Thoracic aorta (tissue), 2 donors: Measurements from ENCODE around the gene OR13A1. TPM values are rescaled to one million over a fixed set of nuclear protein-coding genes. Genes with fewer than 3 reads are reported as not detected.
"Not testable (repeated sequence)": the region's sequence is repeated elsewhere in the genome, so short reads cannot be mapped to it uniquely, and the experiment has no call there.

Source experiments
- ATAC-seq: fragments of 150-250 bp; one replicate; pipeline ENCODE4 v1.8.0; 2017; ENCODE audit warnings: low read depth; ENCODE audit not compliant: insufficient number of reproducible peaks, low FRiP score
- DNase-seq: peaks from one replicate; pipeline ENCODE4 v3.0.0-alpha.2; 2020; ENCODE audit warnings: low spot score
- H3K27ac ChIP-seq, 2 donors: fragments of 200-600 bp; sonication (generic); 1 replicate in 1 of 2; 2 replicates in 1 of 2; pipeline ENCODE4 v1.5.1; 2016; ENCODE audit warnings: mild to moderate bottlenecking in 2 of 2, moderate library complexity in 2 of 2
- H3K27me3 ChIP-seq: fragments of 200-600 bp; sonication (generic); replicated peaks from 2 replicates; pipeline ENCODE4 v1.6.0; 2016; ENCODE audit warnings: mild to moderate bottlenecking; ENCODE audit not compliant: insufficient read depth
- H3K36me3 ChIP-seq: fragments of 200-600 bp; sonication (generic); one replicate; pipeline ENCODE4 v1.5.1; 2016
- H3K4me1 ChIP-seq, 2 donors: fragments of 200-600 bp; sonication (generic); 1 replicate in 1 of 2; 2 replicates in 1 of 2; pipeline versions ENCODE4 v1.5.1 to v1.6.0; 2016; ENCODE audit warnings: low read depth in 2 of 2, mild to moderate bottlenecking in 1 of 2; ENCODE audit not compliant: control insufficient read depth in 1 of 2
- H3K4me3 ChIP-seq: fragments of 200-600 bp; sonication (generic); 2 replicates; pipeline ENCODE4 v1.5.1; 2016; ENCODE audit warnings: mild to moderate bottlenecking
- H3K9me3 ChIP-seq: fragments of 200-600 bp; sonication (generic); 2 replicates; pipeline ENCODE4 v1.5.1; 2016
- total RNA-seq, 2 donors: library from RNA; depleted of rRNA; stranded (reverse); fragments of >200 nt; gene quantifications; one replicate each; pipeline versions ENCODE4 v1.1.0 to v1.2.3, GENCODE V29; 2016
- TF ChIP-seq, protein P1 (sequence below): fragments of 200-600 bp; sonication (generic); IDR thresholded peaks from one replicate; pipeline ENCODE4 v1.5.1; 2019; ENCODE audit warnings: antibody characterized with exemption

The OR13A1 gene
- total RNA-seq, 2 donors from 2014 or later, result 0.85 TPM; not detected in 1

DNA sequence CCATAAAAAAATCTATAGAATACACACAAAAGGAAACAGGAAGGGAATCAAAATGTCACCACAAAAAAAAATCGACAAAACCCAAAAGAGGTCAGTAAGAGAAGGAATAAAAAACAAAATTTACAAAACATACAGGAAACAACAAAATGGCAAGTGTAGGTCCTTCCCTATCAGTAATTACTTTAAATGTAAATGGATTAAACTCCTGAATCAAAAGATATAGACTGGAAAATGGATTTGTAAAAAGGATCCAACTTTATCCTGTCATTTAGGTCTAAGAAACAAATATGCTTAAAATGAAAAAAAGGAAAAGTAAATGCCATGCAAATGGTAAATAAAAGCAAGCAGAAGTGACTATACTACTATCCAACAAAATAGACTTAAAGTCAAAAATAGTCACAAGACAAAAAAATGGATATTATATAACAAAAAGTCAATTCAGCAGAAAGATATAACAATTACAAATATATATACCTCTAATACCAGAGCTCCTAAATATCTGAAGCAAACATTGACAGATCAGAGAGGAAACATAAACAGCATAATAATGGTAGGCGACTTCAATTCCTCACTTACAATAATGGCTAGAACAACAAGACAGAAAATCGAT lies 2.0 kb downstream of the OR13A1 start:
- ATAC-seq, result no peak
- no peak overlapping the region for H3K4me3 ChIP-seq
- H3K36me3 ChIP-seq, result no peaks in the 10 kb centered on the region
- H3K4me1 ChIP-seq, result no peaks in the 10 kb centered on the region
- no peak overlapping the region for H3K27ac ChIP-seq
- H3K27me3 ChIP-seq, result no peaks in the 10 kb centered on the region
- no peaks in the 10 kb centered on the region for H3K9me3 ChIP-seq
- DNase-seq, result no peak
- TF ChIP-seq, protein P1, sequence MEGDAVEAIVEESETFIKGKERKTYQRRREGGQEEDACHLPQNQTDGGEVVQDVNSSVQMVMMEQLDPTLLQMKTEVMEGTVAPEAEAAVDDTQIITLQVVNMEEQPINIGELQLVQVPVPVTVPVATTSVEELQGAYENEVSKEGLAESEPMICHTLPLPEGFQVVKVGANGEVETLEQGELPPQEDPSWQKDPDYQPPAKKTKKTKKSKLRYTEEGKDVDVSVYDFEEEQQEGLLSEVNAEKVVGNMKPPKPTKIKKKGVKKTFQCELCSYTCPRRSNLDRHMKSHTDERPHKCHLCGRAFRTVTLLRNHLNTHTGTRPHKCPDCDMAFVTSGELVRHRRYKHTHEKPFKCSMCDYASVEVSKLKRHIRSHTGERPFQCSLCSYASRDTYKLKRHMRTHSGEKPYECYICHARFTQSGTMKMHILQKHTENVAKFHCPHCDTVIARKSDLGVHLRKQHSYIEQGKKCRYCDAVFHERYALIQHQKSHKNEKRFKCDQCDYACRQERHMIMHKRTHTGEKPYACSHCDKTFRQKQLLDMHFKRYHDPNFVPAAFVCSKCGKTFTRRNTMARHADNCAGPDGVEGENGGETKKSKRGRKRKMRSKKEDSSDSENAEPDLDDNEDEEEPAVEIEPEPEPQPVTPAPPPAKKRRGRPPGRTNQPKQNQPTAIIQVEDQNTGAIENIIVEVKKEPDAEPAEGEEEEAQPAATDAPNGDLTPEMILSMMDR, result no peak

DNA sequence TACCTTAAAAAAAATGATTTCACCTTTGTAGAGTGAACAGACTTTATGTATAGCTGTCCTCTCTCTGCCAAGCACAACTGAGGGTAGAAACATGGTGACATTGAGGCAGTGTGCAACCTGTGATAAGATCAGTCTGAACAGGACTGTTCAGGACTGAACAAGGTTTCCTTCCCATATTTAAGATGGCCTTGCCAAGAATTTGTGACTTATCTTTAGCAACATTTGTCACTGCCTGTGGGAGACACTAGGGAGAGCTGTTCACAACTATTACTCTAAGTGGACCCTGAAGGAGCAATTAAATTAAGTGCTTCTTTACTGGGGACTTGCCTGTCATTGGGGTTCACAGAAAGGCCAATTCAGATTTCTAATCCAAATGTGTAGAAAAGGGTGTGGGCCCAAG lies 6.7 kb downstream of the OR13A1 start:
- DNase-seq (no peak), ATAC-seq (no peak)

DNA sequence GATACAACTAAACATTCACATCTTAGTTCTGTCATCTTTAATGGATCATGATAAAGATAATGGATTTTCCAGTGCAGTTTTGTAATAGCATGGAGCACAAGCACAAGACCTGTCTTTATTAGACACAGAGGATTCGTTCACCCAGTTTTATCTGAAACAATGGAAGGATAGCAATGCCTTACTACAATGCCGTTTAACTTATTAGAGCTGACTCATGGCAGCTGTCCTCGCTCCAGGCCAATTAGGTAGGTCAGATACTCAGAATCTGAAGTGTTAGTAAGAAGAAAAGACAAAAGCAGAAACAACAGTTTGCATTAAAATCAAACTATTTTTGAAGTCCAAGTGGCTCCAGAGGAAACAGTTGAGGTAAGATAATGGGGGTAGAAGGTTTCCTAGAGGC lies 12.8 kb downstream of the OR13A1 start:
- DNase-seq (no peak), ATAC-seq (no peak)
- H3K27ac ChIP-seq, result no peak overlapping the region
- TF ChIP-seq, protein P1, result no peak
- no peak overlapping the region for H3K4me3 ChIP-seq
- no peaks in the 10 kb centered on the region for H3K36me3 ChIP-seq
- no peaks in the 10 kb centered on the region for H3K4me1 ChIP-seq
- no peaks in the 10 kb centered on the region for H3K9me3 ChIP-seq
- H3K27me3 ChIP-seq, result no peaks in the 10 kb centered on the region

More for the DNA sequence above, 6.7 kb downstream of the OR13A1 start:
- TF ChIP-seq, protein P1, result no peak
- Histone ChIP-seq H3K4me3 (no peak overlapping the region), H3K36me3 (no peaks in the 10 kb centered on the region), H3K27ac (no peak overlapping the region), H3K27me3 (no peaks in the 10 kb centered on the region), H3K9me3 (no peaks in the 10 kb centered on the region), H3K4me1 (no peaks in the 10 kb centered on the region)

DNA sequence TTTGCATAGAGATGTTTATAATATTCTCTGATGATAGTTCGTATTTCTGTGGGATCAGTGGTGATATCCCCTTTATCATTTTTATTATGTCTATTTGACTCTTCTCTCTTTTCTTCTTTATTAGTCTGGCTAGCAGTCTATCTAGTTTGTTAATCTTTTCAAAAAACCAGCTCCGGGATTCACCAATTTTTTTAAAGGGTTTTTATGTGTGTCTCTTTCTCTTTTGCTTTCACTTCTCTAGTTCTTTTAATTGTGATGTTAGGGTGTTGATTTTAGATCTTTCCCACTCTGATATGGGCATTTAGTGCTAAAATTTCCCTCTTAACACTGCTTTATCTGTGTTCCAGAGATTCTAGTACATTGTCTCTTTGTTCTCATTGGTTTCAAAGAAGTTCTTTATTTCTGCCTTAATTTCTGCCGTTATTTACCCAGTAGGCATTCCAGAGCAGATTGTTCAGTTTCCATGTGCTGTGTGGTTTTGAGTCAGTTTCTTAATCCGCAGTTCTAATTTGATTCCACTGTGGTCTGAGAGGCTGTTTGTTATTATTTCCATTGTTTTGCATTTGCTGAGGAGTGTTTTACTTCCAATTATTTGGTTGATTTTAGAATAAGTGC lies 17.0 kb downstream of the OR13A1 start:
- H3K9me3 ChIP-seq, DNase-seq, H3K4me1 ChIP-seq, H3K4me3 ChIP-seq, H3K27ac ChIP-seq, H3K36me3 ChIP-seq, H3K27me3 ChIP-seq, ATAC-seq: not testable (repeated sequence)

DNA sequence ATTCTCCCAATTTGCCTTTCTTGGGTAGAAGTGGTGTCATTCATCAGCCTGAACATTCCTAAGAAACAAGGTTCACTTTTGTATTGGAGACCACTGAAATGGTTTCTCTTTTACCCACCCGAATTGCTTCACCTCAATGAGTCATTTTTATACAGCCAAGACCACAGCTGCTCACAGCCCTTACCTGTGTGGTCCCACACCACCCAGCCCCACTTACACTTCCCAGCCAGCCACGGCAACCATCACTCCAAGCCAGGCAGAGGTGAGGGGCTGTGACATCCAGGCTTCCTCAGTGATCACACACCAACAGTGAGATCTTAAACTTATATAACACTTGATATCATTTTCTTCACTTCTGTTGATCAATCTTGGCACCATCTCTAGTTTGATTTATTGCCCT lies 20.7 kb downstream of the OR13A1 start:
- H3K4me3 ChIP-seq, result no peak overlapping the region
- ATAC-seq (no peak), DNase-seq (no peak)
- no peaks in the 10 kb centered on the region for H3K27me3 ChIP-seq
- H3K9me3 ChIP-seq, result peaks cover 4% of the 10 kb centered on the region
- H3K27ac ChIP-seq, result no peak overlapping the region
- no peaks in the 10 kb centered on the region for H3K4me1 ChIP-seq
- H3K36me3 ChIP-seq, result no peaks in the 10 kb centered on the region
- TF ChIP-seq, protein P1, result no peak

DNA sequence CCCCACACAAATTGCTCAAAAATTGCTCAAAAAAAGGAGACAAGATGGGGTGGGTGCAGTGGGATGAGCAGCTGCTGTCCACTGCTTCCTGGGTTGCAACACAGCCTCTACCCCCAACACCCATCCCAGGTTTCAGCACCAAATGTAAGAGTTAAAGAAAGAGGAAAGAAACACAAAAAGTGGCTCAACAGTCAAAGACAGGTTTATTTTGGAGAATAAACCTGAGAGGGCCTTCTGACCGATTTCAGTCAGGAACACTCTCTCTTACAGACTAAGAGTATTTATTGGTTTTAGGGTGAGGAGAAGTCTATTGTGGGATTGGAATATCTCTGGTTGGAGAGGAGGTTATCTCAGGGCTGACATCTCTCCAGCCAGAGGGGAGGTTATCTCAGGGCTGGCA lies 28.4 kb downstream of the OR13A1 start:
- no peaks in the 10 kb centered on the region for H3K9me3 ChIP-seq
- DNase-seq, result no peak

More for the DNA sequence above, 28.4 kb downstream of the OR13A1 start:
- H3K4me1 ChIP-seq, result no peaks in the 10 kb centered on the region
- H3K4me3 ChIP-seq, result no peak overlapping the region
- H3K27me3 ChIP-seq, result no peaks in the 10 kb centered on the region
- no peak for ATAC-seq
- no peaks in the 10 kb centered on the region for H3K36me3 ChIP-seq
- TF ChIP-seq, protein P1, result no peak
- no peak overlapping the region for H3K27ac ChIP-seq
